Endodermal cell (in vitro differentiated cells): ENCODE results near the gene ZP1. TPM values are rescaled to one million over a fixed set of nuclear protein-coding genes. Genes with fewer than 3 reads are reported as not detected.

Source experiments
- DNase-seq: peaks from one replicate; pipeline ENCODE4 v3.0.0-alpha.2; 2017
- H3K27ac ChIP-seq: 2 replicates; pipeline ENCODE4 v1.5.1; 2013; ENCODE audit warnings: mild to moderate bottlenecking, low read depth, low read length, moderate library complexity
- H3K27me3 ChIP-seq: 2 replicates; pipeline ENCODE4 v1.6.1; 2013; ENCODE audit warnings: mild to moderate bottlenecking, low read length, moderate library complexity; ENCODE audit not compliant: insufficient read depth, control insufficient read depth, poor library complexity, severe bottlenecking
- H3K36me3 ChIP-seq: 2 replicates; pipeline ENCODE4 v1.7.0; 2013; ENCODE audit warnings: mild to moderate bottlenecking, low read length, moderate library complexity; ENCODE audit not compliant: control insufficient read depth, insufficient read depth
- H3K4me1 ChIP-seq: one replicate; pipeline ENCODE4 v1.7.0; 2013; ENCODE audit warnings: low read length; ENCODE audit not compliant: control insufficient read depth, insufficient read depth
- H3K4me3 ChIP-seq: 2 replicates; pipeline ENCODE4 v1.5.1; 2013; ENCODE audit warnings: mild to moderate bottlenecking, low read length, moderate library complexity
- H3K9ac ChIP-seq: 2 replicates; pipeline ENCODE4 v1.6.1; 2013; ENCODE audit warnings: mild to moderate bottlenecking, low read length, moderate library complexity; ENCODE audit not compliant: poor library complexity, severe bottlenecking; ENCODE audit errors: extremely low read depth
- H3K9me3 ChIP-seq: 2 replicates; pipeline ENCODE4 v1.6.1; 2013; ENCODE audit warnings: mild to moderate bottlenecking, low read length, moderate library complexity; ENCODE audit not compliant: control insufficient read depth
- H3K27ac Mint-ChIP-seq: 2 replicates; pipeline ENCODE4 v1.8.0; 2020; ENCODE audit warnings: mixed read lengths
- H3K27me3 Mint-ChIP-seq: 2 replicates; pipeline ENCODE4 v1.8.0; 2021; ENCODE audit warnings: mild to moderate bottlenecking, mixed read lengths; ENCODE audit not compliant: insufficient read depth
- H3K36me3 Mint-ChIP-seq: 2 replicates; pipeline ENCODE4 v1.8.0; 2020; ENCODE audit warnings: low read depth, mixed read lengths
- H3K4me1 Mint-ChIP-seq: 2 replicates; pipeline ENCODE4 v1.8.0; 2020; ENCODE audit warnings: mixed read lengths
- H3K4me3 Mint-ChIP-seq: 2 replicates; pipeline ENCODE4 v1.8.0; 2020; ENCODE audit warnings: mild to moderate bottlenecking, moderate library complexity, mixed read lengths
- H3K9me3 Mint-ChIP-seq: 2 replicates; pipeline ENCODE4 v1.8.0; 2020; ENCODE audit warnings: mild to moderate bottlenecking, mixed read lengths
- WGBS, 2 experiments: methylation state at CpG; one replicate each; pipeline versions ENCODE4 v1.1.5 to v1.1.7; 2013; ENCODE audit warnings: missing lambda C conversion rate in 2 of 2, mixed read lengths in 1 of 2; ENCODE audit not compliant: insufficient coverage in 1 of 2, insufficient read length in 1 of 2; 5-methylcytosine and 5-hydroxymethylcytosine counted together
- total RNA-seq, 2 donors: library from RNA; stranded (reverse); fragmentation: NEBNext Ultra II Directional in 1 of 2; extraction: Animal tissue kit (Norgen Biotek cat#: 25700) in 1 of 2; gene quantifications; 2 replicates in 1 of 2; 3 replicates in 1 of 2; pipeline ENCODE4 v1.2.1, GENCODE V29; 2021
- TF ChIP-seq, protein P1 (sequence below): fragments of 200-600 bp; sonication (generic); conservative IDR thresholded peaks from 2 replicates; pipeline ENCODE4 v1.5.0; 2021; ENCODE audit warnings: antibody characterized with exemption, mild to moderate bottlenecking

The ZP1 gene
- total RNA-seq, 2 donors from 2014 or later: not detected

DNA sequence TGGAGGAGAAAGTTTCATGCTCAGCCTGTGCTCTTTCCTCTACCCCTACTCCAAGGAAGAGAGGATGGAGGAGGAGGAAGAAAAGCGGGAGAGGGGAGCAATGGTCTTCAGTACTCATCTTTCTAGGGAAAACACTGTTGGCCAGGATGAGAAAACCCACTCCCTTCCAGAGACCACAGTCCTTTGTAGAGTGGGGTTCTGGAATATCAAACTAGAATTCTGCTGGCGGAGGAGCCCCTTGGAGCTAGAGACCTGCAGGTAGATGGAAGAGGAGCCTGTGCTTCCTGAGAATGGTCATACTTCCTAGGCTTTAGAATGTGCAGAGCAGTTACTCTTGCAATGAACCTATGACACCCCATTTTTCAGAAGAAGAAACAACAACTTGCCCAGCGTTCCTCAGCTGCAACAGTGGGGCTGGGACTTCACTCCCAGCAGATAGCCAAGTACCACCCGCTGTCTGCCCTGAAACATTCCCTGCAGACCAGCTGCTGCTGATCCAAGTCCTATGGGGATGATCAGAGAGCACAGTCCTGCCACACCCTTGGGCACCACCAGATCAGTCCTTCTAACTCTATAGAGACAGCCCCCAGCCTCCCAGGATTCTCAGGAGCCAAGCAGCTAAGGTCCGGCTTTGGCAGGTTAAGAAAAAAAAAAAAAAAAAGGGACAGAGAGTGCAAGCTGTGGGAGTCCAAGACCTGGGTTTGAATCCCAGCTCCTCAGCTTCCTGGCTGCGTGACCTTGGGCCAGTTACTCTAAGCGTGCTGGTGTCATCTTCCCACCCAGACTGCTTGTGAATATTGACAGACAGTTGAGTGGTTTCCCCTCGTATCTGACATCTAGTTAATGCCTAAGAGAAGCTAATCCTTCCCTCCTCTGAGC, 12.3 kb upstream of the ZP1 start:
- Mint-ChIP-seq H3K4me1 (peaks cover 4% of the 10 kb centered on the region), H3K4me3 (no peak overlapping the region), H3K27me3 (peaks cover 49% of the 10 kb centered on the region), H3K27ac (no peak overlapping the region), H3K9me3 (no peaks in the 10 kb centered on the region), H3K36me3 (peaks cover 16% of the 10 kb centered on the region)
- whole genome bisulfite sequencing, 2 experiments: 83 to 88% methylated on average over 5 to 7 of the region's 8 CpGs
- Histone ChIP-seq H3K9ac (no peak overlapping the region), H3K9me3 (no peaks in the 10 kb centered on the region), H3K27ac (no peak overlapping the region), H3K4me3 (no peak overlapping the region), H3K27me3 (peaks cover 14% of the 10 kb centered on the region), H3K4me1 (no peaks in the 10 kb centered on the region), H3K36me3 (peaks cover 5% of the 10 kb centered on the region)
- TF ChIP-seq, protein P1, sequence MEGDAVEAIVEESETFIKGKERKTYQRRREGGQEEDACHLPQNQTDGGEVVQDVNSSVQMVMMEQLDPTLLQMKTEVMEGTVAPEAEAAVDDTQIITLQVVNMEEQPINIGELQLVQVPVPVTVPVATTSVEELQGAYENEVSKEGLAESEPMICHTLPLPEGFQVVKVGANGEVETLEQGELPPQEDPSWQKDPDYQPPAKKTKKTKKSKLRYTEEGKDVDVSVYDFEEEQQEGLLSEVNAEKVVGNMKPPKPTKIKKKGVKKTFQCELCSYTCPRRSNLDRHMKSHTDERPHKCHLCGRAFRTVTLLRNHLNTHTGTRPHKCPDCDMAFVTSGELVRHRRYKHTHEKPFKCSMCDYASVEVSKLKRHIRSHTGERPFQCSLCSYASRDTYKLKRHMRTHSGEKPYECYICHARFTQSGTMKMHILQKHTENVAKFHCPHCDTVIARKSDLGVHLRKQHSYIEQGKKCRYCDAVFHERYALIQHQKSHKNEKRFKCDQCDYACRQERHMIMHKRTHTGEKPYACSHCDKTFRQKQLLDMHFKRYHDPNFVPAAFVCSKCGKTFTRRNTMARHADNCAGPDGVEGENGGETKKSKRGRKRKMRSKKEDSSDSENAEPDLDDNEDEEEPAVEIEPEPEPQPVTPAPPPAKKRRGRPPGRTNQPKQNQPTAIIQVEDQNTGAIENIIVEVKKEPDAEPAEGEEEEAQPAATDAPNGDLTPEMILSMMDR: no peak
- DNase-seq: no peak

DNA sequence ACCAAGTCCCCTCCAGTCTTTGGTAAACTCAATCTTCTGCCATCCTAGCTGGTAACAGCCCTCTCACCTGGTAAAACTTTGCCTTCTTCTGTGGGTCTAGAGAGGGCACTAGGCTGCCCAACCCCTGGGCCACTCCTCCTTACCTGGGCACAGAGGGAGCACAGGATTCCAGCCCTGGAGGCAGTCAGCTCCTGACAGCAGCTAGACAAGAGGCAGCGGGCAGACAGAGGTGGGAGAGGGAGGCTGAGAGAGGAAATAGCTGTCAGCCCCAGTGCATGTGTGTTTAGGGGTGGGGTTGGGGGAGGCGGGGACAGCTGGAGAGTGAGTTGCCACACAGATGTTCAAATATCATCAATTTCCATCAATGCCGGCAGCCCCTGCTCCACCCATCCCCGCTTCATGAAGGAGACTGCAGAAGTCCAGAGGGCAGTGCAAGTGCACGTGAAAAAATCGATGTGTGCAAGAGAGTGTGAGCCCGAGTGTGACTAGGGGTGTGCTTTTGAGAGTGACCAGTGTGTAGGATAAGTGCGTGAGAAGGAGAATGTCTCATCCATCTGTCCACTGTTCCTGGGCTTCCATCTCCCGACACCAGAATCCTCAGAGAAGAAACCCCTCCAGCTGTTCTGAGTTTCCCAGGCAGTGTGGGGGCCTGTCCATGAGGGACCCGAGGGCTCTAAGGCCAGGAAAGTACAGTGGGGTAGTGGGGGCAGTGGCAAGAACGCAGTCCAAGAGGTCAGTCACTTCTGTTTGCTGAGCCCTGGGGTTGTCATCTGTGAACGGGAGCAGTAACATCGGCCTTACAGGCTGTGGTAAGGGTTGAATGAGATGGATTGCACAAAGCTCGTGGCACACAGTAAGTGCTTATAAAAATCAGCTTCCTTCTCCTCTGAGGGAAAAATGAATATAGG, 11.4 kb upstream of the ZP1 start, which contains the start of gene PTGDR2:
Gene PTGDR2, minus strand, starts transcription at position 225 of the 908 bp plus-strand sequence. CDS start 2,228 bp downstream, outside the sequence.
- Mint-ChIP-seq H3K9me3 (no peaks in the 10 kb centered on the region), H3K4me1 (peaks cover 4% of the 10 kb centered on the region), H3K36me3 (peaks cover 9% of the 10 kb centered on the region), H3K4me3 (no peak within 1 kb of the TSS), H3K27me3 (peaks cover 49% of the 10 kb centered on the region), H3K27ac (no peak within 1 kb of the TSS)
- peaks cover 14% of the 10 kb centered on the region for H3K27me3 ChIP-seq
- no peaks in the 10 kb centered on the region for H3K4me1 ChIP-seq
- no peak within 1 kb of the TSS for H3K4me3 ChIP-seq
- no peak within 1 kb of the TSS for H3K27ac ChIP-seq
- WGBS, 2 experiments: 86 to 87% methylated on average over 4 to 13 of the region's 14 CpGs
- no peak for DNase-seq
- H3K36me3 ChIP-seq: no peaks in the 10 kb centered on the region
- TF ChIP-seq, protein P1: no peak
- no peaks in the 10 kb centered on the region for H3K9me3 ChIP-seq
- no peak within 1 kb of the TSS for H3K9ac ChIP-seq

DNA sequence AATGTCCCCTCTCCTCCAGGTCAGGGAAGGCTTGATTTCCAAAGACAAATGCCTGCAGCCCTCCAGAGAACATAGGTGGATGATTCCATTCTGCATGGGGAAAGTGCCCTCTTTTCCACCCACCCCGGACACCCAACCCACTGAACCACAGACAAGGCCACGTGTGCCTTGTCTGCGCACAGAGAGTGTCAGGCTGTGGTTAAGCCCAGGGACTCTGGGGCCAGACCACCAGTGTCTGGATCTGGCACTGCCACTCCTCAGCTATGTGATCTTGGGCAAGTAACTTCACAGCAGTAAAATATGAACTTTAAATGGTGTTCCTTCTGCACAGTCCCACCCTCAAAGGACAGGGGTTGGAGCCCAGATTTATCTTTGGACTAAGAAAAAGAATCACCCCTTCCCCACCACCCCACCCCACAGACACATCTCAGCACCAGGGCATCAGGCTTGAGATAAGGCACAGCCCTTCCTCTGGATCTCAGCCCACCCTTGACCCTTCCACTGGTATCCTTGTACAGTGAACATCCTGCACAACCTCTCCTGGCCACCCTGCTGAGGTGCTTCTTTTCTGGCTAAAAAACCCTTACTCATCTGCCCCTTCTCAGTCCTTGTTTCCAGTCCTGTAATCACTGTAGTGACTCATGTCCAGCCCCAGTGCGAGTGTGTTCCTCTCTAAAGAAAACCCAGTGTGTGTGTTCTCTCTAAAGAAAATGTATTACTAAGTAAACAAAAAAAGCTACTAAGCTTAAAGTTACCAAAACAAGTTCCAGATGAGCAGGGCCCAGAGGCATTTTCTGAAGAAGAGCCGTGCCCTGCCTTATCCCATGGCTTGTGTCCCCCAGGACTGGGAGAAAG, 9.7 kb upstream of the ZP1 start:
- Mint-ChIP-seq H3K9me3 (no peaks in the 10 kb centered on the region), H3K27me3 (peaks cover 43% of the 10 kb centered on the region), H3K4me1 (no peaks in the 10 kb centered on the region), H3K4me3 (no peak overlapping the region), H3K27ac (no peak overlapping the region), H3K36me3 (no peaks in the 10 kb centered on the region)
- Histone ChIP-seq H3K4me1 (no peaks in the 10 kb centered on the region), H3K9ac (no peak overlapping the region), H3K36me3 (no peaks in the 10 kb centered on the region), H3K27me3 (peaks cover 14% of the 10 kb centered on the region), H3K9me3 (no peaks in the 10 kb centered on the region), H3K4me3 (no peak overlapping the region), H3K27ac (no peak overlapping the region)
- 87 to 92% methylated on average over 3 to 5 of the region's 5 CpGs for WGBS, 2 experiments
- TF ChIP-seq, protein P1: no peak
- no peak for DNase-seq
